ENCODE data around the gene KIF18B. TPM values are rescaled to one million over a fixed set of nuclear protein-coding genes. Genes with fewer than 3 reads are reported as not detected.

KIF18B gene
- polyA plus RNA-seq, 1 experiment = 2.4 TPM

- ChIA-PET CTCF (interaction anchor here (2.0 kb wide), 1 partner anchor 208 kb away, joined by 8 read pairs; the partner anchor contains the start of gene ACBD4), POLR2A (no interaction called here)
- H3K4me3 ChIP-seq (ENCODE audit: low read depth, low read length) = no peak overlapping the region
- H3K9me3 ChIP-seq (ENCODE audit: control insufficient read depth, insufficient read depth, low read length) = no peaks in the 10 kb centered on the region; the same call in 1 of the 2 replicates
- no peak for DNase-seq (ENCODE audit: low read depth, low spot score)
- no peak for TF ChIP-seq CTCF (IDR thresholded peaks at IDR 0.05; ENCODE audit: low read depth, low read length)
- no peaks in the 10 kb centered on the region for H3K27me3 ChIP-seq (ENCODE audit: control insufficient read depth, insufficient read depth, low read length)
- no peak overlapping the region for H3K27ac ChIP-seq (ENCODE audit: low read depth, low read length)
These were observed 20.6 kb downstream of the KIF18B start for GRCh38 chr17:44926821-44927525.

GRCh38 chr17:44925731-44926697 lies 21.6 kb downstream of the KIF18B start:
- TF ChIP-seq CTCF (IDR thresholded peaks at IDR 0.05; ENCODE audit: low read depth, low read length) = no peak
- no peak overlapping the region for H3K27ac ChIP-seq (ENCODE audit: low read depth, low read length)
- ChIA-PET POLR2A (no interaction called here), CTCF (interaction anchor here (0.9 to 2.0 kb wide), 2 partner anchors 96 to 209 kb away, joined by 4 to 8 read pairs; partner anchors contain the start of gene ACBD4)
- no peak for DNase-seq (ENCODE audit: low read depth, low spot score)
- no peak overlapping the region for H3K4me3 ChIP-seq (ENCODE audit: low read depth, low read length)
- no peaks in the 10 kb centered on the region for H3K27me3 ChIP-seq (ENCODE audit: control insufficient read depth, insufficient read depth, low read length)
- H3K9me3 ChIP-seq (ENCODE audit: control insufficient read depth, insufficient read depth, low read length) = no peaks in the 10 kb centered on the region; the same call in 1 of the 2 replicates

- TF ChIP-seq CTCF (IDR thresholded peaks at IDR 0.05; ENCODE audit: low read depth, low read length) = no peak
- no peaks in the 10 kb centered on the region; the same call in 1 of the 2 replicates for H3K9me3 ChIP-seq (ENCODE audit: control insufficient read depth, insufficient read depth, low read length)
- no peaks in the 10 kb centered on the region for H3K27me3 ChIP-seq (ENCODE audit: control insufficient read depth, insufficient read depth, low read length)
- DNase-seq (ENCODE audit: low read depth, low spot score) = no peak
- H3K27ac ChIP-seq (ENCODE audit: low read depth, low read length) = no peak overlapping the region
- H3K4me3 ChIP-seq (ENCODE audit: low read depth, low read length) = no peak overlapping the region
- ChIA-PET CTCF (interaction anchor here (8.7 kb wide), 1 partner anchor 97 kb away, joined by 244 read pairs; no protein-coding TSS in a partner anchor), POLR2A (no interaction called here)
These were observed 23.4 kb downstream of the KIF18B start for GRCh38 chr17:44924107-44924544.

GRCh38 chr17:44922746-44923470 lies 24.7 kb downstream of the KIF18B start:
- DNase-seq (ENCODE audit: low read depth, low spot score) = no peak

More at GRCh38 chr17:44922746-44923470, 24.7 kb downstream of the KIF18B start:
- ChIA-PET CTCF (interaction anchor here (1.0 to 8.7 kb wide), 2 partner anchors 21 to 99 kb away, joined by 3 to 244 read pairs; no protein-coding TSS in a partner anchor), POLR2A (interaction anchor here (0.5 kb wide), 1 partner anchor 49 kb away, joined by 3 read pairs; no protein-coding TSS in a partner anchor)
- Histone ChIP-seq H3K4me3 (ENCODE audit: low read depth, low read length) (no peak overlapping the region), H3K27me3 (ENCODE audit: control insufficient read depth, insufficient read depth, low read length) (no peaks in the 10 kb centered on the region), H3K27ac (ENCODE audit: low read depth, low read length) (no peak overlapping the region), H3K9me3 (ENCODE audit: control insufficient read depth, insufficient read depth, low read length) (no peaks in the 10 kb centered on the region)
- TF ChIP-seq CTCF (IDR thresholded peaks at IDR 0.05; ENCODE audit: low read depth, low read length) = no peak
